Right lobe of liver (tissue), 4 donors: Measurements from ENCODE around the gene ZC3H7A.

Experiments used
- CTCF ChIP-seq, 4 donors: fragments of 200-600 bp in 3 of 4; fragments of 450-650 bp in 1 of 4; IDR thresholded peaks; one replicate each; pipeline versions ENCODE4 v1.5.1 to v1.8.0; 2016 to 2022; ENCODE audit warnings: antibody characterized with exemption in 4 of 4, mild to moderate bottlenecking in 2 of 4
- POLR2A ChIP-seq: fragments of 450-650 bp; IDR thresholded peaks from one replicate; pipeline ENCODE4 v1.6.1; 2017; ENCODE audit warnings: antibody characterized with exemption, mild to moderate bottlenecking
- donor health status: DM: no; HTN: no; CAD: no.
- donor health status: DM: no; HTN: no; CAD: no.
- donor health status: DM: no; HTN: yes; CAD: no.

- TF ChIP-seq CTCF (IDR thresholded peaks at IDR 0.05) (no peak), POLR2A (no peak)
Observed at GRCh38 chr16:11794447-11794846, 2.6 kb downstream of the ZC3H7A start.
